ENCODE results near the gene ANKS1B. TPM values are rescaled to one million over a fixed set of nuclear protein-coding genes. Genes with fewer than 3 reads are reported as not detected.

Gene ANKS1B
- total RNA-seq, 1 experiment from 2014 or later = 0.54 TPM

GRCh38 chr12:99917711-99918402, 66.9 kb downstream of the ANKS1B start (continued):
- TF ChIP-seq TCF7L2 (IDR thresholded peaks at IDR 0.05; ENCODE audit: borderline replicate concordance, extremely low read depth, insufficient read depth, insufficient read length) = no peak
- no peak for TF ChIP-seq ATF3 (IDR thresholded peaks at IDR 0.05)
- TF ChIP-seq JUND (IDR thresholded peaks at IDR 0.05) = no peak
- no peak for TF ChIP-seq ZNF274 (IDR thresholded peaks at IDR 0.05; ENCODE audit: low read depth, low read length)
- TF ChIP-seq FOSL1 (IDR thresholded peaks at IDR 0.05; ENCODE audit: low read depth) = no peak
- no peak for TF ChIP-seq MAX (IDR thresholded peaks at IDR 0.05)

- RAD21 ChIA-PET (ENCODE audit: low non-redundant PET in 1 of 2, low total read pairs in 2 of 2, uncharacterized antibody in 2 of 2, unreplicated experiment in 2 of 2) = no interaction called here
- no peak for DNase-seq (ENCODE audit: low read depth, low spot score)
These were observed 68.2 kb downstream of the ANKS1B start for GRCh38 chr12:99916555-99916954.

More at GRCh38 chr12:99916555-99916954, 68.2 kb downstream of the ANKS1B start:
- H3K9me2 ChIP-seq (ENCODE audit: insufficient read depth) = no peaks in the 10 kb centered on the region
- CTCF ChIA-PET = no interaction called here
- no peaks in the 10 kb centered on the region for H3K27me3 ChIP-seq (ENCODE audit: insufficient read depth, low read length)
- no peak overlapping the region for H3K9ac ChIP-seq (ENCODE audit: low read length)
- no peak overlapping the region for H3K4me3 ChIP-seq (replicated peaks in 1 of 2; ENCODE audit: low read depth in 1 of 2, low read length in 2 of 2)
- no peak overlapping the region for H3K27ac ChIP-seq (ENCODE audit: low read depth, low read length)
- no peaks in the 10 kb centered on the region for H3K9me3 ChIP-seq (ENCODE audit: control insufficient read depth in 1 of 2, insufficient read depth in 1 of 2, low read depth in 1 of 2, low read length in 2 of 2)
- BruUV-seq (replicated peaks) = no TSS peak
- intact Hi-C loops (cut with micrococcal nuclease) = no loop called here
- H3K79me2 ChIP-seq (ENCODE audit: insufficient read depth, low read length) = no peaks in the 10 kb centered on the region
- no peak overlapping the region for H2AFZ ChIP-seq (ENCODE audit: low read depth, low read length, poor library complexity, severe bottlenecking)
- no peaks in the 10 kb centered on the region for H3K36me3 ChIP-seq (ENCODE audit: control insufficient read depth in 1 of 2, insufficient read depth in 2 of 2, low read length in 2 of 2)
- no peak for TF ChIP-seq ZBTB33 (IDR thresholded peaks at IDR 0.05; ENCODE audit: extremely low read depth, insufficient replicate concordance, low read length)
- no peak for TF ChIP-seq CTCF (IDR thresholded peaks at IDR 0.05 in 2 of 3, conservative IDR thresholded peaks at IDR 0.05 in 1 of 3; ENCODE audit: borderline replicate concordance in 1 of 3, insufficient read depth in 1 of 3, low read depth in 2 of 3, low read length in 2 of 3)
- TF ChIP-seq CBX3 (IDR thresholded peaks at IDR 0.05; ENCODE audit: low read depth) = no peak
- no peak for TF ChIP-seq ELF1 (IDR thresholded peaks at IDR 0.05; ENCODE audit: borderline replicate concordance, low read depth)
- no peak for TF ChIP-seq REST (IDR thresholded peaks at IDR 0.05; ENCODE audit: low read depth)
- no peak for TF ChIP-seq EZH2 (IDR thresholded peaks at IDR 0.05)
- TF ChIP-seq JUND (IDR thresholded peaks at IDR 0.05) = no peak
- no peak for TF ChIP-seq ATF3 (IDR thresholded peaks at IDR 0.05)
- TF ChIP-seq FOSL1 (IDR thresholded peaks at IDR 0.05; ENCODE audit: low read depth) = no peak
- TF ChIP-seq SIN3A (IDR thresholded peaks at IDR 0.05; ENCODE audit: low read depth) = no peak
- no peak for TF ChIP-seq EGR1 (IDR thresholded peaks at IDR 0.05; ENCODE audit: low read depth)
- POLR2A ChIA-PET = no interaction called here
- H4K20me1 ChIP-seq (ENCODE audit: insufficient read depth) = no peaks in the 10 kb centered on the region
- no peaks in the 10 kb centered on the region for H3K4me1 ChIP-seq (ENCODE audit: control insufficient read depth in 1 of 2, insufficient read depth in 2 of 2, low read length in 2 of 2)
- H3K4me2 ChIP-seq (ENCODE audit: low read length) = no peak overlapping the region
- no peak for ATAC-seq

All from HCT116 (cell line).